ENCODE measurements around the gene NOCT. TPM values are rescaled to one million over a fixed set of nuclear protein-coding genes. Genes with fewer than 3 reads are reported as not detected.

NOCT gene
- total and polyA plus RNA-seq, 2 of the 8 experiments (the other 6 are each of a cell fraction or from before 2014, with no cell fraction given), result 10.4 to 45.5 TPM

- H3K4ac ChIP-seq (replicated peaks; ENCODE audit: insufficient read length, low read depth, low read length), result no peak overlapping the region
Observed at GRCh38 chr4:138999666-139000065, 15.9 kb upstream of the NOCT start.

More at GRCh38 chr4:138999666-139000065, 15.9 kb upstream of the NOCT start:
- Histone ChIP-seq H3K23me2 (ENCODE audit: low read depth, low read length) (no peaks in the 10 kb centered on the region), H3K27ac (ENCODE audit: low read depth, low read length) (no peak overlapping the region), H3K14ac (ENCODE audit: insufficient read length) (no peak overlapping the region), H2BK120ac (replicated peaks; ENCODE audit: low read depth, low read length) (no peak overlapping the region), H3K4me1 (replicated peaks in 1 of 4; ENCODE audit: control insufficient read depth in 3 of 4, insufficient read depth in 4 of 4, low read length in 3 of 4) (no peaks in the 10 kb centered on the region), H3K79me2 (ENCODE audit: control insufficient read depth in 1 of 2, insufficient read depth in 2 of 2, low read length in 2 of 2) (no peaks in the 10 kb centered on the region), H3K23ac (ENCODE audit: insufficient read length) (no peak overlapping the region), H3K27me3 (replicated peaks in 1 of 4; ENCODE audit: control insufficient read depth in 3 of 4, extremely low read depth in 1 of 4, insufficient read depth in 3 of 4, low read length in 3 of 4) (no peaks in the 10 kb centered on the region), H2BK12ac (ENCODE audit: low read depth, low read length) (no peak overlapping the region), H2AFZ (ENCODE audit: low read length) (no peak overlapping the region), H4K8ac (ENCODE audit: extremely low read depth, insufficient read depth, low read length) (no peak overlapping the region), H2BK15ac (ENCODE audit: low read length) (no peak overlapping the region), H4K91ac (replicated peaks; ENCODE audit: insufficient read length, low read length) (no peak overlapping the region), H3K9ac (replicated peaks in 1 of 4; ENCODE audit: extremely low read depth in 1 of 4, low read depth in 3 of 4, low read length in 3 of 4) (no peak overlapping the region), H3K79me1 (ENCODE audit: low read depth, low read length) (no peaks in the 10 kb centered on the region), H3K18ac (ENCODE audit: extremely low read depth, low read length) (no peak overlapping the region), H4K5ac (ENCODE audit: insufficient read length, low read depth, low read length) (no peak overlapping the region), H3K36me3 (ENCODE audit: control insufficient read depth in 2 of 4, insufficient read depth in 4 of 4, low read length in 3 of 4) (no peaks in the 10 kb centered on the region), H2BK20ac (ENCODE audit: low read length) (0 out of 2 replicates have a peak overlapping the region, but pooled peaks have one; percentile 17), H2AK5ac (ENCODE audit: low read depth, low read length) (no peak overlapping the region), H3K9me3 (ENCODE audit: insufficient read depth in 2 of 2, low read depth in 1 of 2, low read length in 1 of 2) (no peaks in the 10 kb centered on the region), H3K4me2 (ENCODE audit: insufficient read depth in 1 of 2, low read depth in 2 of 2, low read length in 2 of 2) (no peak overlapping the region), H4K20me1 (replicated peaks in 1 of 2; ENCODE audit: control insufficient read depth in 1 of 2, insufficient read depth in 2 of 2, low read length in 2 of 2) (no peaks in the 10 kb centered on the region), H3K56ac (replicated peaks; ENCODE audit: insufficient read length, low read depth, low read length) (no peak overlapping the region), H2BK5ac (ENCODE audit: low read depth, low read length) (no peak overlapping the region), H3K4me3 (ENCODE audit: extremely low read depth in 1 of 4, insufficient read depth in 2 of 4, low read depth in 3 of 4, low read length in 4 of 4) (no peak overlapping the region)
- TF ChIP-seq TCF12 (IDR thresholded peaks at IDR 0.05; ENCODE audit: low read depth, low read length), result no peak
- TF ChIP-seq YY1 (IDR thresholded peaks at IDR 0.05; ENCODE audit: low read depth, low read length), result no peak
- no peak for TF ChIP-seq CHD1 (IDR thresholded peaks at IDR 0.05; ENCODE audit: low read depth, low read length)
- TF ChIP-seq GTF2F1 (IDR thresholded peaks at IDR 0.05; ENCODE audit: borderline replicate concordance, low read depth, low read length), result no peak
- TF ChIP-seq POLR2A (IDR thresholded peaks at IDR 0.05; ENCODE audit: control extremely low read depth in 1 of 2, low read depth in 2 of 2, low read length in 2 of 2), result no peak
- no peak for TF ChIP-seq CREB1 (IDR thresholded peaks at IDR 0.05)
- no peak for TF ChIP-seq E2F6 (IDR thresholded peaks at IDR 0.05)
- WGBS, 2 experiments (ENCODE audit: extremely low coverage in 1 of 2, insufficient coverage in 1 of 2, insufficient read length in 1 of 2, insufficient replicate concordance in 2 of 2, low coverage in 1 of 2, low lambda C conversion rate in 2 of 2, missing lambda C conversion rate in 1 of 2), result 95% methylated on average over 6 of the region's 6 CpGs; no CpG with 5 or more reads in 1 of the 2 experiments
- FAIRE-seq (no peak), DNase-seq (ENCODE audit: low read depth in 1 of 2, low spot score in 2 of 2) (no peak)
- CTCF ChIA-PET (ENCODE audit: partially characterized antibody), result interaction anchor here (1.0 to 1.4 kb wide), 2 partner anchors 17 to 21 kb away, joined by 3 read pairs; no protein-coding TSS in a partner anchor
- POLR2A ChIA-PET (ENCODE audit: partially characterized antibody), result interaction anchor here (0.7 to 2.2 kb wide), 4 partner anchors 15 to 26 kb away, joined by 3 to 9 read pairs (median 5); partner anchors contain the start of gene NOCT

Data from H1 (cell line).